NT2/D1 (cell line): ENCODE results near the gene NPAS2.

Experiments used
- YY1 ChIP-seq: IDR thresholded peaks from 2 replicates; pipeline ENCODE4 v1.6.1; 2011; ENCODE audit not compliant: insufficient read length, insufficient read depth
- ZNF274 ChIP-seq: IDR thresholded peaks from 2 replicates; pipeline ENCODE4 v1.6.1; 2011; ENCODE audit warnings: mild to moderate bottlenecking, low read depth, low read length

- TF ChIP-seq ZNF274, result no peak
- TF ChIP-seq YY1, result no peak
Observed at GRCh38 chr2:100905132-100905805, 85.3 kb downstream of the NPAS2 start.
